GM12878 (cell line): ENCODE measurements around the gene ADRA2B. TPM values are rescaled to one million over a fixed set of nuclear protein-coding genes. Genes with fewer than 3 reads are reported as not detected.

Experiments used
- BCL3 ChIP-seq: IDR thresholded peaks from 2 replicates; pipeline ENCODE4 v1.6.1; 2011; ENCODE audit warnings: borderline replicate concordance, low read depth, mild to moderate bottlenecking, moderate library complexity, low read length; ENCODE audit not compliant: insufficient read depth, poor library complexity, severe bottlenecking
- BHLHE40 ChIP-seq, 2 experiments: fragments of 450-650 bp in 1 of 2; IDR thresholded peaks; 2 replicates each; pipeline ENCODE4 v1.6.1; 2011 to 2017; ENCODE audit warnings: low read depth in 2 of 2, borderline replicate concordance in 1 of 2, improper control_type of control experiment in 1 of 2, low read length in 1 of 2, mild to moderate bottlenecking in 1 of 2
- CBX5 ChIP-seq: sonication (generic); IDR thresholded peaks from 2 replicates; pipeline ENCODE4 v1.6.1; 2016; ENCODE audit warnings: low read depth, moderate library complexity, mild to moderate bottlenecking, inconsistent platforms
- CEBPB ChIP-seq, 2 experiments: fragments of 150-350 bp in 1 of 2; IDR thresholded peaks; 2 replicates each; pipeline ENCODE4 v1.6.1; 2012 to 2014; ENCODE audit warnings: low read depth in 2 of 2, low read length in 2 of 2, borderline replicate concordance in 1 of 2, inconsistent platforms in 1 of 2
- CTCF ChIP-seq, 3 experiments: IDR thresholded peaks in 2 of 3; conservative IDR thresholded peaks in 1 of 3; 2 replicates each; pipeline ENCODE4 v1.5.1; 2011; ENCODE audit warnings: low read depth in 3 of 3, low read length in 3 of 3, mild to moderate bottlenecking in 3 of 3, control low read depth in 2 of 3, moderate library complexity in 2 of 3, inconsistent platforms in 1 of 3, mixed read lengths in 1 of 3; ENCODE audit not compliant: control insufficient read depth in 2 of 3, insufficient read depth in 1 of 3; ENCODE audit errors: extremely low read depth in 1 of 3
- DPF2 ChIP-seq: fragments of 450-650 bp; IDR thresholded peaks from 2 replicates; pipeline ENCODE4 v1.6.1; 2017; ENCODE audit warnings: mild to moderate bottlenecking
- ETV6 ChIP-seq, 2 experiments: fragments of 450-650 bp in 1 of 2; IDR thresholded peaks in 1 of 2; conservative IDR thresholded peaks in 1 of 2; 2 replicates each; pipeline ENCODE4 v1.6.1; 2014; ENCODE audit warnings: antibody characterized with exemption in 1 of 2, borderline replicate concordance in 1 of 2, low read depth in 1 of 2, mild to moderate bottlenecking in 1 of 2, moderate library complexity in 1 of 2
- HDAC2 ChIP-seq: fragments of 200-600 bp; sonication (generic); IDR thresholded peaks from 2 replicates; pipeline ENCODE4 v1.6.1; 2017
- HDAC6 ChIP-seq: fragments of 200-600 bp; sonication (generic); IDR thresholded peaks from one replicate; pipeline ENCODE4 v1.8.0; 2017; ENCODE audit warnings: antibody characterized with exemption; ENCODE audit not compliant: unreplicated experiment
- KAT2A ChIP-seq: conservative IDR thresholded peaks from 2 replicates; pipeline ENCODE4 v1.6.1; 2011; ENCODE audit warnings: low read depth, low read length; ENCODE audit not compliant: control insufficient read depth
- KDM1A ChIP-seq: fragments of 200-600 bp; sonication (generic); IDR thresholded peaks from 2 replicates; pipeline ENCODE4 v1.6.1; 2016; ENCODE audit warnings: borderline replicate concordance
- MEF2A ChIP-seq: IDR thresholded peaks from 2 replicates; pipeline ENCODE4 v1.6.1; 2011; ENCODE audit warnings: low read depth, mild to moderate bottlenecking, low read length, moderate library complexity; ENCODE audit not compliant: insufficient read depth
- MEF2B ChIP-seq: fragments of 450-650 bp; IDR thresholded peaks from 2 replicates; pipeline ENCODE4 v1.6.1; 2018; ENCODE audit warnings: mild to moderate bottlenecking, moderate library complexity; ENCODE audit not compliant: partially characterized antibody, poor library complexity, severe bottlenecking
- MTA3 ChIP-seq: IDR thresholded peaks from 2 replicates; pipeline ENCODE4 v1.6.1; 2012; ENCODE audit warnings: low read length, inconsistent platforms, borderline replicate concordance
- MYB ChIP-seq: fragments of 150-350 bp; IDR thresholded peaks from 2 replicates; pipeline ENCODE4 v1.6.1; 2014; ENCODE audit warnings: mild to moderate bottlenecking, low read depth, low read length, borderline replicate concordance
- NFIC ChIP-seq: IDR thresholded peaks from 2 replicates; pipeline ENCODE4 v1.6.1; 2012; ENCODE audit warnings: low read depth, mild to moderate bottlenecking, inconsistent platforms, low read length, moderate library complexity
- NFYA ChIP-seq: IDR thresholded peaks from 2 replicates; pipeline ENCODE4 v1.6.1; 2011; ENCODE audit warnings: low read depth, mild to moderate bottlenecking, low read length, improper control_type of control experiment, borderline replicate concordance
- PAX5 ChIP-seq: IDR thresholded peaks from 2 replicates; pipeline ENCODE4 v1.6.1; 2011; ENCODE audit warnings: low read depth, low read length, borderline replicate concordance
- SIX5 ChIP-seq: IDR thresholded peaks from 2 replicates; pipeline ENCODE4 v1.6.1; 2011; ENCODE audit warnings: mild to moderate bottlenecking, low read depth, low read length, moderate library complexity; ENCODE audit not compliant: severe bottlenecking
- SMAD1 ChIP-seq: fragments of 450-650 bp; IDR thresholded peaks from 2 replicates; pipeline ENCODE4 v1.6.1; 2018; ENCODE audit warnings: mild to moderate bottlenecking, low read depth; ENCODE audit not compliant: partially characterized antibody
- SRF ChIP-seq, 2 experiments: IDR thresholded peaks; 2 replicates each; pipeline ENCODE4 v1.6.1; 2011; ENCODE audit warnings: low read depth in 2 of 2, low read length in 2 of 2, mild to moderate bottlenecking in 1 of 2, moderate library complexity in 1 of 2
- TAF1 ChIP-seq: IDR thresholded peaks from 2 replicates; pipeline ENCODE4 v1.6.1; 2011; ENCODE audit warnings: mild to moderate bottlenecking, low read depth, low read length, borderline replicate concordance
- USF2 ChIP-seq: IDR thresholded peaks from 2 replicates; pipeline ENCODE4 v1.6.1; 2011; ENCODE audit warnings: low read depth, low read length, improper control_type of control experiment, borderline replicate concordance
- ZNF384 ChIP-seq: IDR thresholded peaks from 2 replicates; pipeline ENCODE4 v1.6.1; 2012; ENCODE audit warnings: low read depth, mild to moderate bottlenecking, low read length, improper control_type of control experiment, borderline replicate concordance
- ZNF622 ChIP-seq: fragments of 450-650 bp; IDR thresholded peaks from 2 replicates; pipeline ENCODE4 v1.6.1; 2017; ENCODE audit warnings: mild to moderate bottlenecking, inconsistent platforms
- polyA plus RNA-seq, 11 experiments: library from polyadenylated mRNA; depleted of rRNA in 4 of 11; unstranded in 6 of 11; stranded (reverse) in 5 of 11; fragments of >200 nt; fragmentation: Nextera tagmentation in 4 of 11; fragmentation: Illumina TruSeq in 1 of 11; extraction: Ambion mirVana in 4 of 11; extraction: Trizol in 1 of 11; gene quantifications; 1 replicate in 1 of 11; 2 replicates in 10 of 11; pipeline versions ENCODE4 v1.2.1 to v1.2.3, GENCODE V29; 2011 to 2016; ENCODE audit warnings: inconsistent platforms in 2 of 11, missing spikeins in 2 of 11, low read depth in 1 of 11
- total RNA-seq, 4 experiments: library from RNA; depleted of rRNA in 3 of 4; stranded (reverse); fragments of >200 nt in 3 of 4; fragmentation: Illumina TruSeq in 1 of 4; extraction: Trizol in 1 of 4; gene quantifications; 2 replicates each; pipeline versions ENCODE4 v1.2.1 to v1.2.3, GENCODE V29; 2013 to 2021

ADRA2B gene
- total and polyA plus RNA-seq, 10 of the 15 experiments (the other 5 are each of a cell fraction or from before 2014, with no cell fraction given), result 0.01 to 0.10 (median 0.04) TPM; not detected in 6

GRCh38 chr2:96157649-96158553 lies 41.5 kb upstream of the ADRA2B start (continued):
- peak; percentile 82 for TF ChIP-seq MEF2A
- no peak for TF ChIP-seq ZNF622
- no peak for TF ChIP-seq CBX5
- peak; percentile 88 for TF ChIP-seq DPF2
- TF ChIP-seq NFIC, result no peak
- TF ChIP-seq NFYA, result no peak
- peak; percentile 93 for TF ChIP-seq PAX5
- TF ChIP-seq KAT2A, result no peak
- no peak for TF ChIP-seq KDM1A
- no peak for TF ChIP-seq CEBPB (IDR thresholded peaks at IDR 0.05; ENCODE audit: borderline replicate concordance in 1 of 2, low read depth in 2 of 2, low read length in 2 of 2)
- no peak for TF ChIP-seq HDAC6
- peak; percentile 80; the same call in 1 of the 2 replicates for TF ChIP-seq TAF1
- no peak for TF ChIP-seq CTCF (IDR thresholded peaks at IDR 0.05 in 2 of 3, conservative IDR thresholded peaks at IDR 0.05 in 1 of 3; ENCODE audit: control insufficient read depth in 2 of 3, extremely low read depth in 1 of 3, insufficient read depth in 1 of 3, low read depth in 3 of 3, low read length in 3 of 3)
- peak; percentile 83 for TF ChIP-seq SMAD1
- TF ChIP-seq HDAC2, result no peak
- no peak for TF ChIP-seq SIX5
- TF ChIP-seq USF2, result no peak
- peak; percentile 98 for TF ChIP-seq MEF2B
- TF ChIP-seq ETV6 (conservative IDR thresholded peaks at IDR 0.05 in 1 of 2, IDR thresholded peaks at IDR 0.05 in 1 of 2; ENCODE audit: borderline replicate concordance in 1 of 2, low read depth in 1 of 2), result peak in 1 of 2 experiments; percentile 97; a peak in 2 of 4 replicates
- TF ChIP-seq ZNF384, result no peak
- peak; percentile 99 for TF ChIP-seq BCL3
- TF ChIP-seq SRF (IDR thresholded peaks at IDR 0.05; ENCODE audit: low read depth in 2 of 2, low read length in 2 of 2), result peak in 1 of 2 experiments; percentile 51; a peak in 1 of 4 replicates
- TF ChIP-seq MYB, result peak; percentile 27; the same call in 1 of the 2 replicates
- TF ChIP-seq MTA3, result no peak
- peak; percentile 93 to 95 for TF ChIP-seq BHLHE40 (IDR thresholded peaks at IDR 0.05; ENCODE audit: borderline replicate concordance in 1 of 2, low read depth in 2 of 2, low read length in 1 of 2)
